ENCODE results near the gene CSTPP1.
"Not testable (repeated sequence)": the region's sequence is repeated elsewhere in the genome, so short reads cannot be mapped to it uniquely, and the experiment has no call there.

The CSTPP1 gene

DNA sequence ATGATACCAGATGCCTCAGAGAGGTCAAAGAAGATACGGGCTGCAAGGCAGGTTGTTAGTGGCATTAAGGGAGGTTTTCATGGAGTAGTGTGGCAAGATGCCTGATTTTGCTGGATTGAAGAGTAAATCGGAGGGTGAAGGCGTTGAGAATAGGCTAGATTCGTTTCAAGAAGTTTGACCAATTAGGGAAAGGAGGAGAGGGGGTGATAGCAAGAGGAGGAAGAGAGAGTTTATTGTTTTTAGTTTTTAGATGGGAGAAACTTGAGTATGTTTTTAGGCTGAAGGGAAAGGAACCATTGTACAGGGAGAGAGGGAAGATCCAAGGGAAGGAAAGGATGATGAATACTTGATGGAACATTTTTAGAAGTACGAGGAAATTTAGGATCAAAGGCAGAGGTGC lies 16.5 kb downstream of the CSTPP1 start:
- no peak for DNase-seq (ENCODE audit: low read depth in 2 of 2)

DNA sequence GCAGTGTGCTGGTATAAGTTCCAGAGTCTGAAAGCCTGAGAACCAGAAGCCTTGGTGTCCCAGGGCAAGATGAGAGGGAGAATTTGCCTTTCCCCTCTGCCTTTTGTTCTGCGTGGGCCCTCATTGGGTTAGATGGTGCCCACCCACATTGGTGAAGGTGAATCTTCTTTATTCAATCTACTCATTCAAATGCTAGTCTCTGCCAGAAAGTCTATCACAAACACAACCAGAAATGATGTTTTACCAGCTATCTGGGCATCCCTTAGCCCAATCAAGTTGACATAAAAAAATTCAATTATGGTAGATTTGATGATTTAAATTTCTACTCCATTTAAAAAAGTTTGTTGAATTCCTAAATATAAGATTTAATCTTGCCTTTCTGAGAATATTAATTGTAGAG lies 22.2 kb downstream of the CSTPP1 start:
- no peak for DNase-seq (ENCODE audit: low read depth in 2 of 2)

DNA sequence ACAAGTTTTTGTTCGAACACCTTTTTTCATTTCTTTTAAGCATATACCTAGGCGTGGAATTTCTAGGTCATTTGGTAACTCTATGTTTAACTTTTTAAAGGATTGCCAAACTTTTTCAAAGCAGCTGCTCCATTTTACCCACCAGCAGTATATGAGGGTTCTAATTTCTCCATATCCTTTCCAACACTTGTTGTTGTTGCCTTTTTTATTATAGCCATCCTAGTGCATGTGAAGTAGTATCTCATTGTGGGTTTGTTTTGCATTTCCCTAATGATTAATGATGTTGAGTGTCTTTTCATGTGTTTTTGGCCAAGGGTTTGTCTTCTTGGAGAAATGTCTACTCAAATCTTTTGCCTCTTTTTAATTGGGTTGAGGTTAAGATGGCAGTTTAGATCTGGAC lies 24.5 kb downstream of the CSTPP1 start:
- DNase-seq (ENCODE audit: low read depth in 2 of 2), result no peak

DNA sequence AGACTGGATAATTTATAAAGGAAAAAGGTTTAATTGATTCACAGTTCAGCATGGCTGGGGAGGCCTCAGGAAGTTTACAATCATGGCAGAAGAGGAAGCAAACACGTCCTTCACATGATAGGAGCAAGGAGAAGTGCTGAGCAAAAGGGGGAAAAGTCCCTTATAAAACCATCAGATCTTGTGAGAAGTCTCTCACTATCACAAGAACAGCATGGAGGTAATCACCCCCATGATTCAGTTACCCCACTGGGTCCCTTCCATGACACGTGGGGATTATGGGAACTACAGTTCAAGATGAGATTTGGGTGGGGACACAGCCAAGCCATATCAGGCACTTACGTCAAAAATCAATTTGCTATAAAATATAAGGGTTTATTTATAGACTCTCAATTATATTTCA lies 25.3 kb downstream of the CSTPP1 start:
- DNase-seq (ENCODE audit: low read depth in 2 of 2), result not testable (repeated sequence)

DNA sequence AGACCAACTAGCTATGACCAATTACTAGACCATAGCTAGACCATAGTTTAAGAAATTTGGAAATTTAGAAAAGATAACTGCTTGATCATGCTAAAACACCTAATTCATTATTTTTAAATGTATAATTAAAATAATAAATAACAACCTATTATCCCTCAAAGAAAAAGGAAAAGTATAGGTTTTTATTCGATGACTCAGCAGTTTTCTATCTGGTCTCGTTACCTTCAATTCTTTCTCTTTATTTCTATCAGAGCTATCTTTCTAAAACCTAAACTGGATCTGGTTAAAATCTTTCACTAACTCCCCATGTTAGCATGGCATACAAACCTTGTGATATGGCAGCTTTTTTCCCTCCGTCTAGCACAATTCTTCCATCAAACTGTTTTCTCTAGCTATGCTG lies 27.3 kb downstream of the CSTPP1 start:
- no peak for DNase-seq (ENCODE audit: low read depth in 2 of 2)

DNA sequence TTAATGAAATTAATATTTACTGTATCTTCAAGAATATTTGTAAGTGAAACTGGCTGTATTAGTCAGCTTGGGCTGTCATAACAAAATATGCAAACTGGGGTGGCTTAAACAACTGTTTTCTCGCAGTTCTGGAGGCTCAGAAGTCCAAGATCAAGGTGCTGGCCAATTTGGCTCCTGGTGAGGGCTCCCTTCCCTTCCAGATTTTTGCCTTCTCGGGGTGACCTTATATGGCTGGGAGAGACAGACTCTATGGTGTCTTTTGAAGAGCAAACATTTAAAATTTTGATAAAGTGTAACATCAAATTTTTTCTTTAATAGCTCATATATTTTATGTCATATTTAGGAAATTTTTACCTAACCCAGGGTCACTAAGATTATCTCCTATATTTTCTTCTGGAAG lies 30.2 kb downstream of the CSTPP1 start:
- no peak for DNase-seq (ENCODE audit: low read depth in 2 of 2)

DNA sequence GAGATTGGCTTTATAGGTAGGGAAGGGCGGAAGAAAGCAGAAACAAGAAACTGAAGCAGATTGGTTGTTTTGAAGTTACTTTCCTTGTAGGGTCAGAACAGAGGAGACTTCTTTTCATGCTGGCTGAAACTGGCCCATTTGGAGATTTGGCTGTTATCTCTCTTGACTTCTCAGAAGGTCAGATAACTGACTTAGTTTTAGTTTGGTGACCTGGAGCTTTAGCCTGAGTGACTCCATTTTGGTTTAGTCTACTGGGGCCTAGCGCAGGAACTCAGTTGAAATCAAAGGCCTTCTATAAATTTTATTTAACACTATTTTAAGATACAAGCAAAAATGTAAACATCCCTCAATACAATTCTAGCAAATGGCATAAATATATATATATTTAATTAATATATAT lies 31.4 kb downstream of the CSTPP1 start:
- no peak for DNase-seq (ENCODE audit: low read depth in 2 of 2)

DNA sequence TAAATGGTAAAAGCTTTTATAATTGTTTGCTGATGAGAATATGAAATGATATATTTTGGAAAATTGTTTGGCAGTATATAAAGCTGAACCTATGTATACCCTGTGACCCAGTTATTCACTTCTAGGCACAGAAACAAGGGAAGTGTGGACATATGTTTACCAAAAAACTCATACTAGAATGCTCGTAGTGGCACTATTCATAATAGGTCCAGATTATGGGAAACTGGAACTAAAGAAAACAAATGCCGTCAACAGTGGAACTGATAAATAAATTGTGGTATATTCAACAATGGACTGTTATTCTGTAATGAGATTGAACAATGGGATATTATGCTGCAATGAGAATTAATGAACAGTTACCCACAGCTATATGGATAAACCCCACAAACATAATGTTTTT lies 32.8 kb downstream of the CSTPP1 start:
- DNase-seq (ENCODE audit: low read depth in 2 of 2), result no peak

DNA sequence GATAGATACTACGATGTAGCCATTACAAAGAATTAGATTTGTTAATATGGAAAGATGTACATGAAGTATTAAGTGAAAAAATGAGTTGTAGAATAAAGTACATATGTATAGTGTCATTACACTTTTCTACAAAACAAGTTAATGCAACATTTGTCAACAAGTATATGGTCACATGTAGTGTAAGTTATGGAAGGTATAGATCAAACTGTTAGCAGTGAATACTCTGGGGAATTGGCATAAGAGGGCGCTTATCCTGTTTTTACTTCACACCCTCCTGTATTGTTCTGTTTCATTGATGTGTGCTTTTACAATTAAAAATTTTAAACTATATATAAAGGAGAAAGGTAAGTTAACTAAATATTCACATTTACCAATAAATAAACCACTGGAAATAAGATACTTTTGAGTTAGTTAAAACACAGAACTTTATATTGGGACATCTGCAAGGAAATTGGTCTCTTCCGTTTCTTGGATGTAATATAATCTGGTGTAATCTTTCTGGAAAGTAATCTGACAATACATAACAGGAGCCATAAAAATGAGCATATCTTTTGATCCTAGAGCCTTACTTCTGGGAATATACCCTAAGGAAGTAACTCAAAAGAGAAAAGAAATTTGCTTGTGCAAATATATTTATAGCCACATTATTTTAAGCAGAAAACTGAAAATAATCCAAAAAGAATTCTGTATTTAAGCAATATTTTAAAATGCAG lies 34.5 kb downstream of the CSTPP1 start:
- no peak for DNase-seq (ENCODE audit: low read depth in 2 of 2)

DNA sequence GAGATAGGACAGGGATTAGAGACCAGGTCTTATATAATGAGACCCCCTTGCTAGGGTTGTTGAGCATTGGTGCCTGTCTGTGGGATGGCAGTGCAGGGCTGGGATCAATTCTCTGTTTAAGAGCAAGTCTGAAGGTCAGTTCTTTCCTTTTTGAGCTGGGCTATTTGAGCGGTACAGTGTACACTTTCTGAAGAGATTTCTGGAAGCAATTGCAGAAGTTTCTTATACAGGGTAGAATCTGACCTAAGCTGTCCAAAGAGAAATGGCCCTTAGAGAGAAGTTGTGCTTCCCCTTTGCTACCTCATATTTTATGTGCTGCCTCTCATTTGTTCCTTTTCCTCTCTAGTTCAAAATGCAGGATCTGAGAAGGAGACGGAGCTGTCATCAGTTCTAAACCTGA lies 35.8 kb downstream of the CSTPP1 start:
- DNase-seq (ENCODE audit: low read depth in 2 of 2), result no peak

DNA sequence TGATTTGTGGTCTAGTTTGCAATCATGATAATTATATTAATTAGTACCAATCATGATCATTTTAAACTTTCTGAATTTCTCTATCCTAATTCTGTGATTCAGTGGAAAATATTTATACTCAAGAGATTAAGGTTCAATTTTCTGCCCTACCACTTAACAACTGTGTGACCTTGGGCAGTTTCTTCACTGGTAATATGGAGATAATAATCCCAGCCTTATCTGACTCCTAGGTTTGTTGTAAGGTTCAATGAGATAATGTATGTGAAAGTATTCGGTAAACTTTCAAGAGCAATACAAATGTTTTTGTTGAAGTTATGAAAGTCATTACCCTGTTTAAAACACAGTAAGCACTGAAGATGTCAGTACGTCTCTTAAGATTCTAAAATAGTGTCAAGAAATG lies 36.3 kb downstream of the CSTPP1 start:
- no peak for DNase-seq (ENCODE audit: low read depth in 2 of 2)

DNA sequence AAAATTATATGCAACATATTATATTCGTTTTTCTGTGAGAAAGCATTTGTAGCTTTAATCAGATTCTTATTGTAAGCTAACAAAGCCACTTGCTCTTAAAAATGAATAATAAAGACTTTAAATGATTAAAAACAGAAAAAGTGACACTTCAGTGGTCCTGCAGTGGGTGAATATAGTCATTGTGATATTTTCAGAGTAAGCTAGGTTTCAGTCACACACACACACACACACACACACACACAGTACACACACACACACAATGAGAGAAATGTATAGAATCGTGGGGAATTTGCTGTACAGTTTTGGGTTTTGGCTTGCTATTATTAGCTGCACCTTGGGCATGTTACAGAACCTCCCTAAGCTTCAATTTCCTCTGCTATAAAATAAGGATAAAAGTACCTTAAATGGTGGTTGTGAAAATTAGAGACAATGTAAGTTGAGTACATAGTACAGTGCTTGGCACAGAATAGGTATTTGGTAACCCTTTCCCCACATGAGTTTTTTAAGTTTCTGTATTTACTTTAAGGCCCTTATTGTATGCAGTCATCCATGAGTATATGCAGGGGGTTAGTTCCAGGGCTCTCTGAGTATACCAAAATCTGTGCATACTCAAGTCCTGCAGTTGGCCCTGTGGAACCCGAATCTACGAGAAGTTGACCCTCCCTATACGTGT lies 39.8 kb downstream of the CSTPP1 start:
- no peak for DNase-seq (ENCODE audit: low read depth in 2 of 2)

DNA sequence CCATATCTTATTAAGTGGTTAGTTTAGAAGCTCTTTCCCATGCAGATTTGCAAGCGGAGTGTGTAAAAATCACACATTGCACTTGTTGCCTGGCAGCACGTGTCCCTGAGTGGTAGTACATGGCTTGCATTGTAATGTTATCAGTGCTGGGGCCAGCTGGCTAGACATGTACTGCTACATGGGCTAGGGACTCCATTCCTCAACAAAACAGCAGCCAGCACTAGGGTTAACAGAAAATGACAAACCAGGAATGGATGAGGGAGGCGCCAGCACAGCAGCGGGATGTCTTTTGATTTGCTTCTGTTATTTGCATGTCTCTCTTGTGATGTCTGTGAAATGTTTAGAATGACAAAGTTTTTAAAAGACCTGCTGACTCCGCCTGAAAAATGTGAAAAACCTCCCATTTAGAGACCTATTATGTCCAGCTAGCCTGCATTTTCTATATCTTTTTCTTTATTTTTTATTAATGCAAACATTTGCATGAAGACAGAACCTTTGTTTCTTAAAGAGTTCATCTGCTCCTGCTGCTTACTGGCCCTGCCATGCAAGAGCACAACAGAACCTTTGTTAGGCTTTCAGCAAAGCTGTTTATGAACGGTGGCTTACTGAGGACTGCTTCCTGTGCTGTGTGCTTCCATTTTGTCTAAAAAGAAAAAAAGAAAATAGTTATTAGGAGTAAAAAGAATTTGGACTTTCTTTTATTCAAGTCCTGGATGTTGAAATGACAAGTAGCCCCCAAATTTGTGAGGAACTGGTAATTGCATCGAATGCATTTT lies 40.7 kb downstream of the CSTPP1 start:
- no peak for DNase-seq (ENCODE audit: low read depth in 2 of 2)

DNA sequence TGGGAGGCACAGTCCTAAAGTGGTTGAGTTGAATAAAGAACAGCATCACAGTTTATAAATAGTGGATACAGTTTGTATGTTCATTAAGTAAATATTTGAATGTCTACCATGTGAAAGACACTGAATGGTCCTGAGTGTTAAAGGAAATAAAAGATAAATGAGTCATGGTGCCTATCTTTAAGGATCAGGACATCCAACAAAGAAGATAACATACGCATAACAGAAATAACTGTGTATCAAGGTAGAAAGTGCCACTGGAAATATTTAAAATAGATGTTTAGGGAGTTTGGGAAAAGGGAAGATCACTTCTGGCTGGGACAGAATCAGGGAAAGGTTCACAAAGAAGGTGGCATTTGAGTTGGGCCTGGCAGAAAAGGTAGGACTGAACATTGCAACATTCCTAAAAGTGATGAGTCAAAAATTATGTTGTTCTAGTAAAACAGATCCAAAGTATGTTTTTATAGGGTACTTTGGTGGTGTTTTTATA lies 41.5 kb downstream of the CSTPP1 start:
- no peak for DNase-seq (ENCODE audit: low read depth in 2 of 2)

DNA sequence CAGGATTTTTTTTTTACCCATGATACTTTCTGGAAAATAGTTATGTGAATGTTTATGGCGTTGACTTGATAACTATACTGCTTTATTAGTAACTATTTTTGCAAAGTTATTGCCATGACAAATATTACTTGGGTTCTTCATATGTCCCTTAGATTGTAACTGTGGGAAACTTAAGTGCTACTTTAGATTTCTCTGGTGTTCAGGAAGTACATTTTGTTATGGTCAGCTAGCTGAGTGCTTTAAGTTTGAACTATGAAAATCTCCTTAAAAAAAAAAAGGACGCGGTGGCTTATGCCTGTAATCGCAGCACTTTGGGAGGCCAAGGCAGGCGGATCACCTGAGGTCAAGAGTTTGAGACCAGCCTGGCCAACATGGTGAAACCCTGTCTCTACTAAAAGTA lies 42.8 kb downstream of the CSTPP1 start:
- DNase-seq (ENCODE audit: low read depth in 2 of 2), result no peak

DNA sequence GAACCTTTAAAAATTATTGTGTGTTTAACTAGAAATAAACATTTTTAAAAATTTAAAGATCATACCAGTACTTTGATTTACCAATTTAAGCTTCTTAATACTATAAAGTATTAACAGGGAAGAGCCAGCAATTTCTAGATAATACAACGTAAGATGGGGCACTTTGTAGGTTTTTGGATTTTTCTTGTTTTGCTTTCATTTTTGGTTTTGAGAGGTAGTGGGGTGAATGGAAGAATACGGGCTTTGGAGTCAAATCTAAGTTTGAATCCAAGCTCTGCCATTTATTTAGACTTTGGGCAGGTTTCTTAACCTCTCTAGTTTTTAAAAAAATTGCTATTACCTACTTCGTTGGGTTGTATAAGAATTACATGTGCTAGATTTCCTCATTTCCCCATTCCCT lies 44.9 kb downstream of the CSTPP1 start:
- no peak for DNase-seq (ENCODE audit: low read depth in 2 of 2)

DNA sequence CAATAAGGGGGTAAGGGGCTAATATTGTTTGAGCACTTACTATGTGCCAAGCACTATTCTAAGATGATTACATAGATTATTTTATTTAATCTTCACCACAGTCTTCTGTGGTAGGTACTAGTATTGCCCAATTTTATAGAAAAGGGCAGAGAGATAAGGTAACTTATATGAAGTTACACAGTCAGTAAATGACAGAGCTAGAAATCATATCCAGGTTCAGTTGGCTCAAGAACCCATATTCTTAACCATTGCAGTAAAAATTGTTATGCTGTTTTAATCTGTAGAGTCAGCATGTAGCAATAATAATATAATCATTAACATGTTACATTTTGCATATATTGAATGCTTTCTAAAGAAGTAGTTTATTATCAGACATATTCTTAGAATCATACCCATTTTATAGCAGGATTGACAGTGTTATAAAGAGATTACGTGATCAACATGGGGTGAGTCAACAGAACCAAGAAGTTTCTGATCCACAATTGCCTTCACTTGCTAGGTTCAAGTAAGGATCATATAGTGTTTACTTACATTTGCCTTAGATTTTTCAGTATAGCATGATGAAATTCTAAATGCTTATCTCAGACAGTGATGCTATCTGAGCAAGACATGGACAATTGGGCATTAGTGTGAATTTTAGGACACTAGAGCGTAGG lies 46.4 kb downstream of the CSTPP1 start:
- DNase-seq (ENCODE audit: low read depth in 2 of 2), result no peak

DNA sequence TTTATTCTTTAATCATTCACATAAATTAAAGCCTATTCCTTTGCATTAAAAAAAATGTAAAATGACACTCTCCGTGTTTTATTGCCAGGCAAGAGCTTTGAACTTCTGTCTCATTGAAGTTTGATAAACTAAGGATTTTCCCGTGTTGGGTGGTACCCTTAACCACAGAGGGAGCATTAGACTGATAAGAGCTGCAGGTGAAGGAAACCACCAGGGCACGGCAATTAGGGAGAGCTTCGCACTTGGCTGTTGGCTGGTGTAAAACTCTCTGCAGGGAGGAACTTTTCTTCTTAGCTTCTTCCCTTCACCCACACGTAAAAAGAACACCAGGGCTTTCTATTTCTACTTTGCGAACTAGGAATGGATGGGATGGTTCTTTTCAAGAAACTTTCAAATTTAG lies 47.0 kb downstream of the CSTPP1 start:
- DNase-seq (ENCODE audit: low read depth in 2 of 2), result no peak

DNA sequence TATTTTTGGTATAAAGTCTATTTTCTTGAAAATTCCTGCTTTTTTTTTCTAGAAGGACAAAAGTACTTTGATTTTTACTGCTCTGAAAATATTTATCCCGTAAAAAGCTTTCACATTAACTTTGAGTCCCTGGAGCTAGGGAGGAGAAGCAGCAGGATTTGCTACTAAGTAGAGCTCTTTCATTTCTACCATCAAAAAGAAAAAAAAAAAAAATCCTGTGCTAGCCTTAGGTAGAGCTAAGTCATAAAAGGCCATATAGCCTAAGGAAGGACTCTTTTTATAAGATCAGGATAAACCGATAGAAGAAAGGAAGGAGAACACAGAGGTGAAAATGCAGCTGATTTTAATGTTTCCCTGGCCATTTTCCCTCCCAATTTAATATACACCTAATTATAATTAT lies 48.0 kb downstream of the CSTPP1 start:
- no peak for DNase-seq (ENCODE audit: low read depth in 2 of 2)

DNA sequence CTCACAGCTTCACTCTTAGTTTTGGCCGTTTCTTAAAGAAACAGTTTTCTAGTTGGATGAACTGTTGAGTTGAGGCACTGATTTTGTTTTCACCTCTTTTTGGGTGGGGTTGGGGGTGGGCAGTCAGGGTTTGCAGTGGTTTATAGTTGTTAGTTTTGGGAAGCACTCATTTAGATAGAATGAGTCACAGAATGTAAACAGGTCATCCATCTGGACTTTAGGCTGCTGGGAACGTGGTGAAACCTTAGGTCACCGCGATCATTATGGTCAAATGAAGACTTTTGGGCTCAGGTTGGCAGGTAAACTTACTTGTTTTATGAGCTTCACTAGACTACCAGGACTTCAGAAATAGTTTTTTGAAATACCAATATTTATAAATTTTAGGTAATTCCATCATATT lies 48.4 kb downstream of the CSTPP1 start:
- DNase-seq (ENCODE audit: low read depth in 2 of 2), result no peak

DNA sequence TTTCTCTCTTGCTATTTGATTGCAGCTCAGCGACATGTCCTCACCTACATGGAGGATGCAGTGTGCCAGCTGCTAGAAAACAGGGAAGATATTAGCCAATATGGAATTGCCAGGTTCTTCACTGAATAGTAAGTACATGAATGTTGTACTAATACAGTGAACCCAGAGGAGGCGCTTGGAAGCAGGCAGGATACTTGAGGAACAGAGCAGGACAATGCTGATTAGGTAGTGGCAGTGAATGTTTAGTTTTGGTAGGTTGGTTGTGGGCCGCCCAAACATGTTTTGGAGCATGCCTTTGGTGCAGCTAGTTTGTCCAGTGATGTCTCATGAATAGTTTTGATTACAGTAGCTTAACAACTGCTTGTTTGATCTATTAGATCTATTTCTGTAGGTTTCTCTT lies 50.6 kb downstream of the CSTPP1 start:
- DNase-seq (ENCODE audit: low read depth in 2 of 2), result no peak

DNA sequence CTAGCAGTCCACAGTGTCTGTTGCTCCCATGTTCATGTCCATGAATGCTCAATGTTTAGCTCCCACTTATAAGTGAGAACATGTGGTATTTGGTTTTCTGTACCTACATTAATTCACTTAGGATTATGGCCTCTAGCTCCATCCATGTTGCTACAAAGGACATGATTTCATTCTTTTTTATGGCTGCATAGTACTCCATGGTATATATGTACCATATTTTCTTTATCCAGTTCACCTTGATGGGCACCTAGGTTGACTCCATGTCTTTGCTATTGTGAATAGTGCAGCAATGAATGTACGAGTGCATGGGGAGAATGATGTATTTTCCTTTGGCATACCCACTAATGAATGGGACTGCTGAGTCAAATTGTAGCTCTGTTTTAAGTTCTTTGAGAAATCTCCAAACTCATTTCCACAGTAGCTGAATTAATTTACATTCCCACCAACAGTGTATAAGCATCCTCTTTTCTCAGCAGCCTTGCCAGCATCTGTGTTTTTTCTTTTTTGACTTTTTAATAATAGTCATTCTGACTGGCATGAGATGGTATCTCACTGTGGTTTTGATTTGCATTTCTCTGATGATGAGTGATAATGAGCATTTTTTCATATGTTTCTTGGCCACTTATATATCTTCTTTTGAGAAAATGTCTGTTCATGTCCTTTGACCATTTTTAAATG lies 53.4 kb downstream of the CSTPP1 start:
- not testable (repeated sequence) for DNase-seq (ENCODE audit: low read depth in 2 of 2)

Measured in stimulated activated CD8-positive, alpha-beta memory T cell treated with anti-CD3 and anti-CD28 coated beads, Interleukin-2, amount 100 ng/mL, for 1 hour (primary cell).